Astrocyte (in vitro differentiated cells and primary cell): ENCODE measurements around the gene NCOR2.

Experiments used
- CTCF ChIP-seq: IDR thresholded peaks from 2 replicates; pipeline ENCODE4 v1.5.1; 2011; ENCODE audit warnings: low read depth, mild to moderate bottlenecking, inconsistent platforms, low read length, moderate library complexity; ENCODE audit not compliant: insufficient read depth
- EZH2 ChIP-seq: IDR thresholded peaks from 2 replicates; pipeline ENCODE4 v1.6.1; 2012; ENCODE audit warnings: mild to moderate bottlenecking, low read length, inconsistent platforms; ENCODE audit not compliant: insufficient read depth

GRCh38 chr12:124566997-124567672 is at the start of gene NCOR2:
- TF ChIP-seq CTCF (no peak), EZH2 (no peak)
